Measurements from ENCODE around the gene YEATS2.
"Not testable (repeated sequence)": the region's sequence is repeated elsewhere in the genome, so short reads cannot be mapped to it uniquely, and the experiment has no call there.

Gene YEATS2

GRCh38 chr3:183769453-183769852 is 71.9 kb downstream of the YEATS2 start:
- H3K4me1 ChIP-seq = peaks cover 0 to 6% (median 0%) of the 10 kb centered on the region in 4 donors
- H3K27me3 ChIP-seq = no peaks in the 10 kb centered on the region
- TF ChIP-seq, protein P1, sequence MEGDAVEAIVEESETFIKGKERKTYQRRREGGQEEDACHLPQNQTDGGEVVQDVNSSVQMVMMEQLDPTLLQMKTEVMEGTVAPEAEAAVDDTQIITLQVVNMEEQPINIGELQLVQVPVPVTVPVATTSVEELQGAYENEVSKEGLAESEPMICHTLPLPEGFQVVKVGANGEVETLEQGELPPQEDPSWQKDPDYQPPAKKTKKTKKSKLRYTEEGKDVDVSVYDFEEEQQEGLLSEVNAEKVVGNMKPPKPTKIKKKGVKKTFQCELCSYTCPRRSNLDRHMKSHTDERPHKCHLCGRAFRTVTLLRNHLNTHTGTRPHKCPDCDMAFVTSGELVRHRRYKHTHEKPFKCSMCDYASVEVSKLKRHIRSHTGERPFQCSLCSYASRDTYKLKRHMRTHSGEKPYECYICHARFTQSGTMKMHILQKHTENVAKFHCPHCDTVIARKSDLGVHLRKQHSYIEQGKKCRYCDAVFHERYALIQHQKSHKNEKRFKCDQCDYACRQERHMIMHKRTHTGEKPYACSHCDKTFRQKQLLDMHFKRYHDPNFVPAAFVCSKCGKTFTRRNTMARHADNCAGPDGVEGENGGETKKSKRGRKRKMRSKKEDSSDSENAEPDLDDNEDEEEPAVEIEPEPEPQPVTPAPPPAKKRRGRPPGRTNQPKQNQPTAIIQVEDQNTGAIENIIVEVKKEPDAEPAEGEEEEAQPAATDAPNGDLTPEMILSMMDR (IDR thresholded peaks at IDR 0.05) = no peak
- DNase-seq = no peak
- intact Hi-C loops (cut with DNase I; ENCODE audit: low total_unique reads) = no loop called here
- no peak overlapping the region for H3K27ac ChIP-seq
- H3K9me3 ChIP-seq = no peaks in the 10 kb centered on the region
- peaks cover 17 to 42% (median 18%) of the 10 kb centered on the region in 3 donors for H3K36me3 ChIP-seq
- no peak overlapping the region for H3K4me3 ChIP-seq

DNA sequence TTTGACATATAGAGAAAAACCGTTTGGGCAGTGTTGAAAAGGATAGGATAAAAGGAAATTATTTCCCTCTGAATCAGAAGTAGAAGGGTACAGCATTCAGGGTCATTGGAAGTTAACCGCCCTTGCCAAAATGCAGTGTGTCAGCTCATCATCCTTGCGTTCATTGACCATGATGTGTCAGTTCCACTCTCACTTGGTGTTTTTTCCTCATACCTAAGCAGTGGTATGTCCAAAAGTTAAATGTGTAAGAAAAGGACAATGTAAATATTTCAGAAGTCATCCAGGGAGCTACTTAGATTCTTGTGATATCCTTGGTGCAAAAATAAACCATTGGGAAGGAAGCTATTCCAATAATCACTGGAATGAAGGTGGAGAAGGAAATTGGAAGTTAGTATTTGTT is 77.0 kb downstream of the YEATS2 start:
- Histone ChIP-seq H3K36me3 (peaks cover 42 to 78% (median 52%) of the 10 kb centered on the region in 3 donors), H3K27ac (no peak overlapping the region), H3K4me3 (no peak overlapping the region), H3K9me3 (no peaks in the 10 kb centered on the region), H3K4me1 (peaks cover 0 to 6% (median 0%) of the 10 kb centered on the region in 4 donors), H3K27me3 (no peaks in the 10 kb centered on the region)
- intact Hi-C loops (cut with DNase I; ENCODE audit: low total_unique reads) = no loop called here
- DNase-seq = no peak
- TF ChIP-seq, protein P1 (IDR thresholded peaks at IDR 0.05) = no peak

DNA sequence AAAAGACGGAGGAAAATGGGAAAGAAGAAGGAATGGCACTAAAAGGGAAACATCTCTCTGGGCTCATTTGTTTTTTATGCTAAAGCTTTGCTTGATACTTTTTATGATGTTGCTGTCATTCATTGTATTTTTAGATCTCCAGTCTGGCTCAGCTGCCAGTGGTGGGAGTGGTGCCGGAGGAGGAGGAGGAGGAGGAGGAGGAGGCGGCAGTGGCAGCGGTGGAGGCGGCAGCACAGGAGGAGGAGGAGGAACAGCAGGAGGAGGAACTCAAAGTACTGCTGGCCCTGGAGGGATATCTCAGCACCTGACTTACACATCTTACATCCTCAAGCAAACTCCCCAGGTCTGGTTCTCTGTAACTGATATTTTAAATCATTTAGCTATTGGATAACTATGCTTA is 78.2 kb downstream of the YEATS2 start:
- Histone ChIP-seq H3K4me3 (no peak overlapping the region), H3K9me3 (no peaks in the 10 kb centered on the region), H3K36me3 (peaks cover 46 to 84% (median 59%) of the 10 kb centered on the region in 3 donors), H3K4me1 (peaks cover 0 to 6% (median 0%) of the 10 kb centered on the region in 4 donors), H3K27ac (no peak overlapping the region), H3K27me3 (no peaks in the 10 kb centered on the region)
- TF ChIP-seq, protein P1 (IDR thresholded peaks at IDR 0.05) = no peak
- peak in 1 of 2 donors; percentile 28 for DNase-seq
- intact Hi-C loops (cut with DNase I; ENCODE audit: low total_unique reads) = no loop called here

DNA sequence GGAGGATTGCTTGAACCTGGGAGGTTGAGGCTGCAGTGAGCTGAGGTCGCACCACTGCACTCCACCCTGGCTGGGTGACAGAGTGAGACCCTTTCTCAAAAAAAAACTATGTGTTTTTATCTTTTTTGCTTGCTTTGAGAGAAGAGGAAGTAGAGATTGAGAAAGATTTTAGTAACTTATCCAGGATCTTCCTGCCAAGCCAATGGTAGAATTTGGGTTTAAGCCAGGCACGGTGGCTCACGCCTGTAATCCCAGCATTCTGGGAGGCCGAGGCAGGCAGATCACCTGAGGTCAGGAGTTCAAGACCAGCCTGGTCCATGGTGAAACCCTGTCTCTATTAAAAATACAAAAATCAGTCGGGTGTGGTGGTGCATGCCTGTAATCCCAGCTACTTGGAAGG is 78.9 kb downstream of the YEATS2 start:
- H3K27ac ChIP-seq, DNase-seq: not testable (repeated sequence)
- peaks cover 46 to 90% (median 59%) of the 10 kb centered on the region in 3 donors for H3K36me3 ChIP-seq

DNA sequence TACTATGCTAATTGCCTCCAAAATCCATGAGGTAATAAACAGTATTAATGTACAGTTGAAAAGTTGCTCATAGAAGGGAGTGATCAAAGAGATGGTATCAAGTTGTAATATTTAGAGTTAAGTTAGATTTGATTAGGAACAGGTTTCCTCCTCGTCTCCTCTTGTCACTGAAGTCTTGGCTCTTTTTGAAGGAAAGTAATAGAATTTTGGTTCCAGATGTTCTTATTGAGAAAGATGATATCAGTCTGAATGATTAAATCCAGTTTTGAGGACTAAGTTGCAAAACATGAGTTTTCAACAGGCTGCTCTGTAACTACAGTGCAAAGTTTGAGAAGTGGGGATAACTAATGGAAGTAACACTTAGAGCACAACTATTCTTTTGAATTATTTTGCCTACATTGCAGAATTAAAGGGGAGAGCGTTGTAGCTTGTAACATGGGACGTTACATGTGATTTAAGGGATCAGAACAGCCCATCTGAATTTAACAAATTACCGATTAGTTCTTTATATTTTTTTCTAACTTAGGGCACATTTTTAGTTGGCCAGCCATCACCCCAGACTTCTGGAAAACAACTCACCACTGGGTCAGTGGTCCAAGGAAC is 79.5 kb downstream of the YEATS2 start:
- no peak for DNase-seq
- intact Hi-C loops (cut with DNase I; ENCODE audit: low total_unique reads) = no loop called here
- no peaks in the 10 kb centered on the region for H3K27me3 ChIP-seq
- H3K4me3 ChIP-seq = no peak overlapping the region
- peaks cover 46 to 90% (median 60%) of the 10 kb centered on the region in 3 donors for H3K36me3 ChIP-seq
- no peaks in the 10 kb centered on the region for H3K9me3 ChIP-seq
- H3K27ac ChIP-seq = no peak overlapping the region
- peaks cover 0 to 6% (median 0%) of the 10 kb centered on the region in 4 donors for H3K4me1 ChIP-seq
- TF ChIP-seq, protein P1 (IDR thresholded peaks at IDR 0.05) = no peak

More for the DNA sequence above, 78.9 kb downstream of the YEATS2 start:
- H3K4me1 ChIP-seq; intact Hi-C loops (cut with DNase I; ENCODE audit: low total_unique reads); H3K27me3 ChIP-seq; H3K9me3 ChIP-seq; H3K4me3 ChIP-seq: not testable (repeated sequence)

DNA sequence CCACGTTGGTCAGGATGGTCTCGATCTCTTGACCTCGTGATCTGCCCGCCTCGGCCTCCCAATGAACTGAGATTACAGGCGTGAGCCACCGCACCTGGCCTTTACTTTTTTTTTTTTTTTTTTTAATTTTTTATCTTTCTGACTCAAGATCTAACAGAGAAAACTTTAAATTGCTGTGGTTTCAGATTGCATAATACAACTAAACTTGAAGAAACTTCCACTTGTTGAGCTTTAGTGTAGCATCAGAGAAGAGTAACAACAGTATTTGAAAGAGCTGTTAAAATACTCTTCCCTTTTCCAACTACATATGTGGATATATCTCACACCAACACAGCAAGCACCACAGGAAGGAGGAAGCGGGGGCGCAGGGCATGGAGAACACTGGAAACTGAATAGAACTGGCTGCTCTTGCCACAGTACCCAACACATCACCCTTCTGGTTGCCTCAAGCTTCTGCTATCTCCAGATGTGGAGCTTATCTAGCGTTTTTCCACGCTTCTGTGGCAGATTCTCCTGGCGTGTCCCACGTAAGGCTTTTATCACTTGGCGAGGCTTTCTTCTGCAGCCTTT is 82.4 kb downstream of the YEATS2 start:
- Histone ChIP-seq H3K27me3 (no peaks in the 10 kb centered on the region), H3K36me3 (peaks cover 28 to 93% (median 63%) of the 10 kb centered on the region in 3 donors), H3K4me3 (no peak overlapping the region), H3K9me3 (no peaks in the 10 kb centered on the region), H3K27ac (no peak overlapping the region), H3K4me1 (peaks cover 0 to 6% (median 0%) of the 10 kb centered on the region in 4 donors)
- TF ChIP-seq, protein P1 (IDR thresholded peaks at IDR 0.05) = no peak
- intact Hi-C loops (cut with DNase I; ENCODE audit: low total_unique reads) = loop anchor here (1.0 kb wide), 1 partner anchor 9 kb away; no protein-coding TSS in a partner anchor
- DNase-seq = no peak

Measured in tibial artery (tissue), 4 donors.